HG03175 (cell line): ENCODE results near the gene LRRN3.

ENCODE experiments used
- ATAC-seq: cut with Tn5 transposase; IDR thresholded peaks from one replicate; pipeline ENCODE4 v1.9.1; 2021; ENCODE audit warnings: mild to moderate bottlenecking, moderate library complexity; ENCODE audit not compliant: unreplicated experiment

The LRRN3 gene

GRCh38 chr7:111159426-111159825 is 68.5 kb downstream of the LRRN3 start:
- ATAC-seq = no peak

- no peak for ATAC-seq
These were observed 69.4 kb downstream of the LRRN3 start for GRCh38 chr7:111160297-111160696.

- ATAC-seq = no peak
These were observed 71.8 kb downstream of the LRRN3 start for GRCh38 chr7:111162692-111163091.

- no peak for ATAC-seq
These were observed 73.5 kb downstream of the LRRN3 start for GRCh38 chr7:111164442-111164841.

GRCh38 chr7:111168182-111168581 is 77.3 kb downstream of the LRRN3 start:
- no peak for ATAC-seq

GRCh38 chr7:111172564-111173257 is 81.8 kb downstream of the LRRN3 start:
- ATAC-seq = no peak

- ATAC-seq = no peak
These were observed 82.6 kb downstream of the LRRN3 start for GRCh38 chr7:111173528-111173927.

GRCh38 chr7:111173990-111174389 is 83.1 kb downstream of the LRRN3 start:
- no peak for ATAC-seq

GRCh38 chr7:111174510-111174909 is 83.6 kb downstream of the LRRN3 start:
- no peak for ATAC-seq
